ENCODE measurements around the gene TGFBR3. TPM values are rescaled to one million over a fixed set of nuclear protein-coding genes. Genes with fewer than 3 reads are reported as not detected.

Gene TGFBR3
- total and polyA plus RNA-seq, 2 of the 13 experiments (the other 11 are each of a cell fraction or from before 2014, with no cell fraction given): 76.5 to 195 TPM

DNA sequence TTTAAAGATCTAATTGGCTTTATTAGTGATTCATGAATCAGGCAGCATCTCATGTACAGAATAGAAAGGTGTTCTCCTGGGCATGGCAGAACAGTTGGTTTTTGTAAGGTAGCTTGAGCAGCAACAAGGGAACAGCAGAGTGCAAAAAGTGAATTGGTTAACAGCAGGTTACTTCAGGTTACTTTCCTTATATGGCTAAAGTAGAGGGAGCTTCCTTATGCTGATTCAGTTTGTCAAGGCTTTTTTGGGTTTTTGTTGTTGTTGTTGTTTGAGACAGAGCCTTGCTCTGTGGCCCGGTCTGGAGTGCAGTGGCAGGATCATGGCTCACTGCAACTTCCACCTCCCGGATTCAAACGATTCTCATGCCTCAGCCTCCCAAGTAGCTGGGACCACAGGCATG, 252.5 kb downstream of the TGFBR3 start (continued):
- TF ChIP-seq ZNF569 (CRISPR knock-in tag; IDR thresholded peaks at IDR 0.05; ENCODE audit: borderline replicate concordance): no peak

DNA sequence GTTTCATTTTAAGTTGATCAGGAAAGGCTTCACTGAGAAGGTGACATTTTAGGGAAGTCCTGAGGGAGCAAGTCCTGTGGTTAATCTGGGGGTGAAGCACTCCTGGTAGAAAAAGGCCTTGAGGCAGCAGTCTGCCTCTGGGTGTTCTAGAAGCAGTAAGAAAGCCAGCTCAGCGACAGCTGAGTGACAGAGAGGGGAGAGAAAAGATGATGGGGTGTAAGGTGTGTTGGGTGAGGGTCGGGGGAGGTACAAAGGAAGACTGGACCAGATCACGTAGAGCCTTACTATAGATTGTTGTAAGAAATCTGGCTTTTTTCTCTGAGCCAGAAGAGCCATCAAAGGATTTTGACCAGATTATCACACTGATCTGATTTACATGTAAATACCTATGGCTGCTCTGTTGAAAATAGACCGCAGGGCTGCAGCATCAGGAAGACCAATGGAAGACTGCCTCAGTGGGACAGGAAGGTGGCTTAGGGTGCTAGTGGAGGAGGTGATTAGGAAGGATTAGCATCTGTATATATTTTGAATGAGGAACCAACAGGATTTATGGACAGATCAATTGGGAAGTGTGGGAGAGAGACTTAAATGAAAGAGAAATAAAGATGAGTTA, 254.1 kb downstream of the TGFBR3 start:
- no peak for TF ChIP-seq BRCA1 (CRISPR knock-in tag; IDR thresholded peaks at IDR 0.05)
- TF ChIP-seq, protein P1, sequence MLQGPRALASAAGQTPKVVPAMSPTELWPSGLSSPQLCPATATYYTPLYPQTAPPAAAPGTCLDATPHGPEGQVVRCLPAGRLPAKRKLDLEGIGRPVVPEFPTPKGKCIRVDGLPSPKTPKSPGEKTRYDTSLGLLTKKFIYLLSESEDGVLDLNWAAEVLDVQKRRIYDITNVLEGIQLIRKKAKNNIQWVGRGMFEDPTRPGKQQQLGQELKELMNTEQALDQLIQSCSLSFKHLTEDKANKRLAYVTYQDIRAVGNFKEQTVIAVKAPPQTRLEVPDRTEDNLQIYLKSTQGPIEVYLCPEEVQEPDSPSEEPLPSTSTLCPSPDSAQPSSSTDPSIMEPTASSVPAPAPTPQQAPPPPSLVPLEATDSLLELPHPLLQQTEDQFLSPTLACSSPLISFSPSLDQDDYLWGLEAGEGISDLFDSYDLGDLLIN (CRISPR knock-in tag; IDR thresholded peaks at IDR 0.05; ENCODE audit: borderline replicate concordance): no peak
- TF ChIP-seq ZNF577 (CRISPR knock-in tag; IDR thresholded peaks at IDR 0.05; ENCODE audit: borderline replicate concordance, low read depth): no peak
- no peak for TF ChIP-seq RBFOX2 (IDR thresholded peaks at IDR 0.05; ENCODE audit: low read depth, low read length)
- TF ChIP-seq THYN1 (CRISPR knock-in tag; IDR thresholded peaks at IDR 0.05; ENCODE audit: borderline replicate concordance, low read depth): no peak
- no peak for TF ChIP-seq SSRP1 (CRISPR knock-in tag; IDR thresholded peaks at IDR 0.05)
- TF ChIP-seq, protein P2, sequence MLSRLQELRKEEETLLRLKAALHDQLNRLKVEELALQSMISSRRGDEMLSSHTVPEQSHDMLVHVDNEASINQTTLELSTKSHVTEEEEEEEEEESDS (CRISPR knock-in tag; IDR thresholded peaks at IDR 0.05; ENCODE audit: borderline replicate concordance): no peak
- TF ChIP-seq ZNF674 (CRISPR knock-in tag; IDR thresholded peaks at IDR 0.05; ENCODE audit: low read depth): no peak
- TF ChIP-seq ASH2L (IDR thresholded peaks at IDR 0.05; ENCODE audit: insufficient read length, low read depth, low read length): no peak
- TF ChIP-seq ZFP36 (IDR thresholded peaks at IDR 0.05; ENCODE audit: borderline replicate concordance, low read depth, low read length, partially characterized antibody): no peak
- TF ChIP-seq ZNF33B (CRISPR knock-in tag; IDR thresholded peaks at IDR 0.05): no peak
- TF ChIP-seq, protein P3, sequence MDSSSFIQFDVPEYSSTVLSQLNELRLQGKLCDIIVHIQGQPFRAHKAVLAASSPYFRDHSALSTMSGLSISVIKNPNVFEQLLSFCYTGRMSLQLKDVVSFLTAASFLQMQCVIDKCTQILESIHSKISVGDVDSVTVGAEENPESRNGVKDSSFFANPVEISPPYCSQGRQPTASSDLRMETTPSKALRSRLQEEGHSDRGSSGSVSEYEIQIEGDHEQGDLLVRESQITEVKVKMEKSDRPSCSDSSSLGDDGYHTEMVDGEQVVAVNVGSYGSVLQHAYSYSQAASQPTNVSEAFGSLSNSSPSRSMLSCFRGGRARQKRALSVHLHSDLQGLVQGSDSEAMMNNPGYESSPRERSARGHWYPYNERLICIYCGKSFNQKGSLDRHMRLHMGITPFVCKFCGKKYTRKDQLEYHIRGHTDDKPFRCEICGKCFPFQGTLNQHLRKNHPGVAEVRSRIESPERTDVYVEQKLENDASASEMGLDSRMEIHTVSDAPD (CRISPR knock-in tag; IDR thresholded peaks at IDR 0.05): no peak
- TF ChIP-seq ZNF430 (CRISPR knock-in tag; IDR thresholded peaks at IDR 0.05): no peak
- no peak for TF ChIP-seq ARNT2 (CRISPR knock-in tag; IDR thresholded peaks at IDR 0.05; ENCODE audit: low read depth)
- no peak for TF ChIP-seq JUNB (CRISPR knock-in tag; IDR thresholded peaks at IDR 0.05; ENCODE audit: borderline replicate concordance)
- TF ChIP-seq RARA (CRISPR knock-in tag; IDR thresholded peaks at IDR 0.05): no peak
- TF ChIP-seq ZNF747 (CRISPR knock-in tag; IDR thresholded peaks at IDR 0.05; ENCODE audit: borderline replicate concordance): no peak
- Histone ChIP-seq H2AFZ (ENCODE audit: low read length) (no peak overlapping the region), H3K27me3 (ENCODE audit: control insufficient read depth in 1 of 2, insufficient read depth in 2 of 2, low read length in 2 of 2) (no peaks in the 10 kb centered on the region; a peak in 1 of 5 replicates), H3K36me3 (replicated peaks in 1 of 2; ENCODE audit: control insufficient read depth in 1 of 2, insufficient read depth in 2 of 2, low read length in 2 of 2) (no peaks in the 10 kb centered on the region), H3K9ac (ENCODE audit: insufficient read depth, low read depth, low read length) (no peak overlapping the region), H3K4me2 (ENCODE audit: low read depth, low read length) (no peak overlapping the region), H3K27ac (ENCODE audit: extremely low read length, insufficient read depth, low read length) (no peak overlapping the region), H3K9me3 (ENCODE audit: low read length) (no peaks in the 10 kb centered on the region), H3K4me1 (ENCODE audit: insufficient read depth, low read length) (no peaks in the 10 kb centered on the region), H4K20me1 (ENCODE audit: insufficient read depth, low read length) (no peaks in the 10 kb centered on the region), H3K4me3 (replicated peaks in 1 of 3; ENCODE audit: insufficient read depth in 1 of 3, low read depth in 2 of 3, low read length in 3 of 3) (no peak overlapping the region), H3K79me2 (ENCODE audit: insufficient read depth, low read length) (no peaks in the 10 kb centered on the region)
- DNase-seq (ENCODE audit: low spot score): no peak
- ChIA-PET CTCF (ENCODE audit: low intra/inter-chr PET ratio, low total read pairs) (no interaction called here), POLR2A (no interaction called here)
- FAIRE-seq: no peak
- 36% methylated on average over 4 of the region's 4 CpGs for WGBS (ENCODE audit: low lambda C conversion rate)
- in situ Hi-C loops (cut with HindIII; ENCODE audit: extremely low pct_ligation_motif_present, low pct_unique_long_range_greater_than_20kb): no loop called here
- intact Hi-C loops (cut with micrococcal nuclease; ENCODE audit: unreplicated experiment): no loop called here
- ATAC-seq: no peak
- no TSS peak for BruUV-seq (replicated peaks)
